ENCODE measurements around the gene STBD1.

The STBD1 gene

GRCh38 chr4:76292730-76293129, 13.8 kb upstream of the STBD1 start:
- no peaks in the 10 kb centered on the region for H3K27me3 ChIP-seq (ENCODE audit: low read depth, low read length)
- no peak overlapping the region for H3K27ac ChIP-seq (ENCODE audit: low read length)
- H3K9me3 ChIP-seq (ENCODE audit: control insufficient read depth in 1 of 2, low read length in 2 of 2), result peaks cover 0 to 5% of the 10 kb centered on the region in 2 donors
- H3K4me1 ChIP-seq (ENCODE audit: control insufficient read depth in 1 of 2, insufficient read depth in 2 of 2, low read length in 2 of 2), result no peaks in the 10 kb centered on the region
- no peak overlapping the region for H3K4me3 ChIP-seq (ENCODE audit: low read depth in 1 of 2, low read length in 2 of 2)
- no peaks in the 10 kb centered on the region for H3K36me3 ChIP-seq (ENCODE audit: control insufficient read depth in 1 of 2, insufficient read depth in 2 of 2, low read length in 2 of 2)

- Histone ChIP-seq H3K27me3 (ENCODE audit: low read depth, low read length) (no peaks in the 10 kb centered on the region), H3K4me1 (ENCODE audit: control insufficient read depth in 1 of 2, insufficient read depth in 2 of 2, low read length in 2 of 2) (no peaks in the 10 kb centered on the region), H3K27ac (ENCODE audit: low read length) (no peak overlapping the region), H3K36me3 (ENCODE audit: control insufficient read depth in 1 of 2, insufficient read depth in 2 of 2, low read length in 2 of 2) (no peaks in the 10 kb centered on the region), H3K9me3 (ENCODE audit: control insufficient read depth in 1 of 2, low read length in 2 of 2) (peaks cover 0 to 5% of the 10 kb centered on the region in 2 donors), H3K4me3 (ENCODE audit: low read depth in 1 of 2, low read length in 2 of 2) (no peak overlapping the region)
Observed at GRCh38 chr4:76293772-76294171, 12.8 kb upstream of the STBD1 start.

GRCh38 chr4:76296286-76296820, 10.2 kb upstream of the STBD1 start:
- H3K27ac ChIP-seq (ENCODE audit: low read length), result no peak overlapping the region
- no peak overlapping the region for H3K4me3 ChIP-seq (ENCODE audit: low read depth in 1 of 2, low read length in 2 of 2)
- H3K9me3 ChIP-seq (ENCODE audit: control insufficient read depth in 1 of 2, low read length in 2 of 2), result peaks cover 0 to 5% of the 10 kb centered on the region in 2 donors
- no peaks in the 10 kb centered on the region for H3K36me3 ChIP-seq (ENCODE audit: control insufficient read depth in 1 of 2, insufficient read depth in 2 of 2, low read length in 2 of 2)
- no peaks in the 10 kb centered on the region for H3K27me3 ChIP-seq (ENCODE audit: low read depth, low read length)
- no peaks in the 10 kb centered on the region for H3K4me1 ChIP-seq (ENCODE audit: control insufficient read depth in 1 of 2, insufficient read depth in 2 of 2, low read length in 2 of 2)

- Histone ChIP-seq H3K9me3 (ENCODE audit: control insufficient read depth in 1 of 2, low read length in 2 of 2) (peaks cover 0 to 5% of the 10 kb centered on the region in 2 donors), H3K4me1 (ENCODE audit: control insufficient read depth in 1 of 2, insufficient read depth in 2 of 2, low read length in 2 of 2) (no peaks in the 10 kb centered on the region), H3K4me3 (ENCODE audit: low read depth in 1 of 2, low read length in 2 of 2) (no peak overlapping the region), H3K27me3 (ENCODE audit: low read depth, low read length) (no peaks in the 10 kb centered on the region), H3K36me3 (ENCODE audit: control insufficient read depth in 1 of 2, insufficient read depth in 2 of 2, low read length in 2 of 2) (no peaks in the 10 kb centered on the region), H3K27ac (ENCODE audit: low read length) (no peak overlapping the region)
Observed at GRCh38 chr4:76298227-76298626, 8.3 kb upstream of the STBD1 start.

- Histone ChIP-seq H3K9me3 (ENCODE audit: control insufficient read depth in 1 of 2, low read length in 2 of 2) (peaks cover 0 to 5% of the 10 kb centered on the region in 2 donors), H3K27ac (ENCODE audit: low read length) (no peak overlapping the region), H3K36me3 (ENCODE audit: control insufficient read depth in 1 of 2, insufficient read depth in 2 of 2, low read length in 2 of 2) (no peaks in the 10 kb centered on the region), H3K27me3 (ENCODE audit: low read depth, low read length) (no peaks in the 10 kb centered on the region), H3K4me1 (ENCODE audit: control insufficient read depth in 1 of 2, insufficient read depth in 2 of 2, low read length in 2 of 2) (peaks cover 0 to 2% of the 10 kb centered on the region in 2 donors), H3K4me3 (ENCODE audit: low read depth in 1 of 2, low read length in 2 of 2) (no peak overlapping the region)
Observed at GRCh38 chr4:76300012-76300411, 6.5 kb upstream of the STBD1 start.

- Histone ChIP-seq H3K36me3 (ENCODE audit: control insufficient read depth in 1 of 2, insufficient read depth in 2 of 2, low read length in 2 of 2) (no peaks in the 10 kb centered on the region), H3K4me3 (ENCODE audit: low read depth in 1 of 2, low read length in 2 of 2) (no peak overlapping the region), H3K9me3 (ENCODE audit: control insufficient read depth in 1 of 2, low read length in 2 of 2) (peaks cover 0 to 5% of the 10 kb centered on the region in 2 donors), H3K4me1 (ENCODE audit: control insufficient read depth in 1 of 2, insufficient read depth in 2 of 2, low read length in 2 of 2) (peaks cover 6 to 8% of the 10 kb centered on the region in 2 donors), H3K27me3 (ENCODE audit: low read depth, low read length) (no peaks in the 10 kb centered on the region), H3K27ac (ENCODE audit: low read length) (no peak overlapping the region)
Observed at GRCh38 chr4:76301068-76301774, 5.3 kb upstream of the STBD1 start.

- Histone ChIP-seq H3K4me3 (ENCODE audit: low read depth in 1 of 2, low read length in 2 of 2) (no peak overlapping the region), H3K9me3 (ENCODE audit: control insufficient read depth in 1 of 2, low read length in 2 of 2) (peaks cover 0 to 5% of the 10 kb centered on the region in 2 donors), H3K36me3 (ENCODE audit: control insufficient read depth in 1 of 2, insufficient read depth in 2 of 2, low read length in 2 of 2) (no peaks in the 10 kb centered on the region), H3K4me1 (ENCODE audit: control insufficient read depth in 1 of 2, insufficient read depth in 2 of 2, low read length in 2 of 2) (peaks cover 6 to 8% of the 10 kb centered on the region in 2 donors), H3K27me3 (ENCODE audit: low read depth, low read length) (no peaks in the 10 kb centered on the region), H3K27ac (ENCODE audit: low read length) (no peak overlapping the region)
Observed at GRCh38 chr4:76301775-76302162, 4.8 kb upstream of the STBD1 start.

- H3K27ac ChIP-seq (ENCODE audit: low read length), result no peak overlapping the region
- no peaks in the 10 kb centered on the region for H3K9me3 ChIP-seq (ENCODE audit: control insufficient read depth in 1 of 2, low read length in 2 of 2)
- no peaks in the 10 kb centered on the region for H3K27me3 ChIP-seq (ENCODE audit: low read depth, low read length)
- no peak overlapping the region for H3K4me3 ChIP-seq (ENCODE audit: low read depth in 1 of 2, low read length in 2 of 2)
- no peaks in the 10 kb centered on the region for H3K36me3 ChIP-seq (ENCODE audit: control insufficient read depth in 1 of 2, insufficient read depth in 2 of 2, low read length in 2 of 2)
- H3K4me1 ChIP-seq (ENCODE audit: control insufficient read depth in 1 of 2, insufficient read depth in 2 of 2, low read length in 2 of 2), result peaks cover 8 to 10% of the 10 kb centered on the region in 2 donors
Observed at GRCh38 chr4:76302826-76303438, 3.6 kb upstream of the STBD1 start.

- H3K27me3 ChIP-seq (ENCODE audit: low read depth, low read length), result no peaks in the 10 kb centered on the region
- H3K36me3 ChIP-seq (ENCODE audit: control insufficient read depth in 1 of 2, insufficient read depth in 2 of 2, low read length in 2 of 2), result peaks cover under 1 to 2% of the 10 kb centered on the region in 2 donors
- peak overlapping the region; percentile 78 to 91 for H3K4me3 ChIP-seq (ENCODE audit: low read depth in 1 of 2, low read length in 2 of 2)
- peak overlapping the region; percentile 72 for H3K27ac ChIP-seq (ENCODE audit: low read length)
- peaks cover 15 to 17% of the 10 kb centered on the region in 2 donors for H3K4me1 ChIP-seq (ENCODE audit: control insufficient read depth in 1 of 2, insufficient read depth in 2 of 2, low read length in 2 of 2)
- no peaks in the 10 kb centered on the region for H3K9me3 ChIP-seq (ENCODE audit: control insufficient read depth in 1 of 2, low read length in 2 of 2)
Observed at GRCh38 chr4:76305033-76305687, 1.4 kb upstream of the STBD1 start.

GRCh38 chr4:76306882-76307659, 538 bp downstream of the STBD1 start:
- H3K36me3 ChIP-seq (ENCODE audit: control insufficient read depth in 1 of 2, insufficient read depth in 2 of 2, low read length in 2 of 2), result peaks cover 8% of the 10 kb centered on the region in 2 donors
- peaks cover 15 to 17% of the 10 kb centered on the region in 2 donors for H3K4me1 ChIP-seq (ENCODE audit: control insufficient read depth in 1 of 2, insufficient read depth in 2 of 2, low read length in 2 of 2)
- peak overlapping the region; percentile 78 to 91 for H3K4me3 ChIP-seq (ENCODE audit: low read depth in 1 of 2, low read length in 2 of 2)
- H3K27ac ChIP-seq (ENCODE audit: low read length), result peak overlapping the region; percentile 73
- H3K9me3 ChIP-seq (ENCODE audit: control insufficient read depth in 1 of 2, low read length in 2 of 2), result no peaks in the 10 kb centered on the region
- H3K27me3 ChIP-seq (ENCODE audit: low read depth, low read length), result no peaks in the 10 kb centered on the region

GRCh38 chr4:76307660-76308014, 1.1 kb downstream of the STBD1 start:
- Histone ChIP-seq H3K4me3 (ENCODE audit: low read depth in 1 of 2, low read length in 2 of 2) (peak overlapping the region; percentile 78 to 91), H3K27me3 (ENCODE audit: low read depth, low read length) (no peaks in the 10 kb centered on the region), H3K27ac (ENCODE audit: low read length) (peak overlapping the region; percentile 42), H3K9me3 (ENCODE audit: control insufficient read depth in 1 of 2, low read length in 2 of 2) (no peaks in the 10 kb centered on the region), H3K36me3 (ENCODE audit: control insufficient read depth in 1 of 2, insufficient read depth in 2 of 2, low read length in 2 of 2) (peaks cover 8% of the 10 kb centered on the region in 2 donors), H3K4me1 (ENCODE audit: control insufficient read depth in 1 of 2, insufficient read depth in 2 of 2, low read length in 2 of 2) (peaks cover 15 to 17% of the 10 kb centered on the region in 2 donors)
